K562 (cell line): ENCODE data around the gene NAGPA. TPM values are rescaled to one million over a fixed set of nuclear protein-coding genes. Genes with fewer than 3 reads are reported as not detected.

ENCODE experiments used
- ATAC-seq: fragments of 200-7000 bp; cut with Tn5 transposase; 3 replicates; pipeline ENCODE4 v1.9.1; 2020; ENCODE audit warnings: moderate library complexity
- BruUV-seq: library from RNA; stranded (reverse); fragments of 400-500 nt; replicated peaks from 2 replicates; lab custom pipeline; 2021; lab: Mats Ljungman, UMichigan
- CTCF ChIA-PET: fragments of 300-600 bp; formaldehyde crosslinking; extraction: SDS; loops from one replicate; lab custom pipeline; 2021; ENCODE audit warnings: low intra/inter-chr PET ratio; lab: Yijun Ruan, JAX
- POLR2A ChIA-PET: fragments of 300-600, 350-650 bp; sonication (Branson Sonifier 250); formaldehyde crosslinking; extraction: SDS; loops from one replicate; lab custom pipeline; 2021; ENCODE audit warnings: antibody characterized with exemption, inconsistent platforms; lab: Yijun Ruan, JAX
- DNase-seq, 4 experiments: peaks; one replicate each; pipeline versions ENCODE4 v3.0.0 to v3.0.0-alpha.2; 2011 to 2018; ENCODE audit warnings: low spot score in 3 of 4, mixed read lengths in 3 of 4; ENCODE audit errors: extremely low read depth in 1 of 4
- FAIRE-seq: peaks from 2 replicates; lab custom pipeline; 2011; peaks lifted over from hg19 to GRCh38; lab: Jason Lieb, UNC
- H2AFZ ChIP-seq: 2 replicates; pipeline ENCODE4 v1.6.0; 2011; ENCODE audit warnings: low read depth, low read length, control low read depth, inconsistent platforms
- H3K27ac ChIP-seq: fragments of 200-600 bp; 3 replicates; pipeline ENCODE4 v1.8.0; 2011; ENCODE audit warnings: low read depth, mild to moderate bottlenecking, control low read depth, inconsistent platforms, low read length, moderate library complexity, mixed read lengths; ENCODE audit errors: extremely low read depth
- H3K27me3 ChIP-seq, 2 experiments: fragments of 300-600 bp in 1 of 2; 2 replicates in 1 of 2; 3 replicates in 1 of 2; pipeline versions ENCODE4 v1.6.0 to v1.8.0; 2011; ENCODE audit warnings: inconsistent platforms in 2 of 2, low read length in 2 of 2, mild to moderate bottlenecking in 1 of 2, mixed read lengths in 1 of 2, moderate library complexity in 1 of 2; ENCODE audit not compliant: control insufficient read depth in 2 of 2, insufficient read depth in 2 of 2
- H3K36me3 ChIP-seq: fragments of 300-600 bp; 3 replicates; pipeline ENCODE4 v1.8.0; 2011; ENCODE audit warnings: mild to moderate bottlenecking, low read length, inconsistent platforms; ENCODE audit not compliant: control insufficient read depth, insufficient read depth
- H3K4me1 ChIP-seq, 2 experiments: fragments of 200-600 bp in 1 of 2; replicated peaks in 1 of 2; 2 replicates in 1 of 2; 3 replicates in 1 of 2; pipeline versions ENCODE4 v1.5.1 to v1.8.0; 2011; ENCODE audit warnings: inconsistent platforms in 2 of 2, low read length in 2 of 2, mild to moderate bottlenecking in 1 of 2, mixed read lengths in 1 of 2, moderate library complexity in 1 of 2; ENCODE audit not compliant: control insufficient read depth in 2 of 2, insufficient read depth in 2 of 2
- H3K4me2 ChIP-seq: 2 replicates; pipeline ENCODE4 v1.6.1; 2011; ENCODE audit warnings: low read length, control low read depth, inconsistent platforms, mixed read lengths; ENCODE audit not compliant: insufficient read depth
- H3K4me3 ChIP-seq: fragments of 200-600 bp; sonication (generic), shearing (Covaris generic); 2 replicates; pipeline ENCODE4 v1.5.1; 2016; ENCODE audit warnings: control low read depth, inconsistent platforms
- H3K79me2 ChIP-seq: fragments of 200-600 bp; 3 replicates; pipeline ENCODE4 v1.8.0; 2011; ENCODE audit warnings: low read length, inconsistent platforms; ENCODE audit not compliant: control insufficient read depth, insufficient read depth
- H3K9ac ChIP-seq, 2 experiments: 2 replicates each; pipeline versions ENCODE4 v1.6.0 to v1.6.1; 2011; ENCODE audit warnings: low read depth in 2 of 2, low read length in 2 of 2, control low read depth in 1 of 2, inconsistent platforms in 1 of 2, mild to moderate bottlenecking in 1 of 2, mixed read lengths in 1 of 2; ENCODE audit not compliant: insufficient read depth in 1 of 2
- H3K9me1 ChIP-seq: one replicate; pipeline ENCODE4 v1.6.0; 2011; ENCODE audit warnings: inconsistent platforms, mild to moderate bottlenecking, low read length, moderate library complexity; ENCODE audit not compliant: control insufficient read depth, insufficient read depth
- H3K9me3 ChIP-seq: replicated peaks from 2 replicates; pipeline ENCODE4 v1.5.1; 2011; ENCODE audit warnings: low read depth, low read length, inconsistent platforms; ENCODE audit not compliant: control insufficient read depth, insufficient read depth
- H4K20me1 ChIP-seq: replicated peaks from 2 replicates; pipeline ENCODE4 v1.6.1; 2011; ENCODE audit warnings: low read length, inconsistent platforms, mixed read lengths; ENCODE audit not compliant: control insufficient read depth, insufficient read depth
- C11orf30 ChIP-seq: fragments of 450-650 bp; IDR thresholded peaks from 2 replicates; pipeline ENCODE4 v1.6.1; 2016; ENCODE audit warnings: low read depth, mild to moderate bottlenecking
- CBFA2T3 ChIP-seq: fragments of 450-650 bp; IDR thresholded peaks from 2 replicates; pipeline ENCODE4 v1.6.1; 2017
- ETV6 ChIP-seq, 3 experiments: fragments of 150-350 bp in 1 of 3; sonication (generic) in 1 of 3; formaldehyde crosslinking in 1 of 3; IDR thresholded peaks; 2 replicates each; pipeline versions ENCODE4 v1.6.1 to v1.8.0; 2014 to 2022; ENCODE audit warnings: borderline replicate concordance in 2 of 3, low read depth in 2 of 3, antibody characterized with exemption in 1 of 3, low read length in 1 of 3, mild to moderate bottlenecking in 1 of 3, missing genetic modification reagents in 1 of 3
- MAFF ChIP-seq: IDR thresholded peaks from 2 replicates; pipeline ENCODE4 v1.6.1; 2012; ENCODE audit warnings: low read length, improper control_type of control experiment
- MAFG ChIP-seq: fragments of 450-650 bp; conservative IDR thresholded peaks from 2 replicates; pipeline ENCODE4 v1.6.1; 2016; ENCODE audit warnings: missing genetic modification characterization, missing compliant biosample characterization
- MAFK ChIP-seq: IDR thresholded peaks from 2 replicates; pipeline ENCODE4 v1.6.1; 2011; ENCODE audit warnings: low read length, improper control_type of control experiment
- MECOM ChIP-seq: fragments of 250-450 bp; sonication (Bioruptor Pico); IDR thresholded peaks from 2 replicates; pipeline ENCODE4 v1.8.0; 2022; ENCODE audit warnings: inconsistent platforms
- ZNF316 ChIP-seq: fragments of 450-650 bp; IDR thresholded peaks from 2 replicates; pipeline ENCODE4 v1.6.1; 2016
- WGBS: fragments of 100-300 bp; shearing (Covaris generic); methylation state at CpG from one replicate; pipeline ENCODE4 v1.1.6; 2016; ENCODE audit warnings: low coverage, mixed read lengths; ENCODE audit not compliant: insufficient coverage; ENCODE audit errors: missing lambda C conversion rate; 5-methylcytosine and 5-hydroxymethylcytosine counted together
- in situ Hi-C: fragments of 300-500 bp; cut with MboI; formaldehyde crosslinking; loops from 4 replicates; pipeline ENCODE4 v1.15.0; 2018; ENCODE audit warnings: inconsistent platforms, mixed read lengths
- intact Hi-C: fragments of 100-400 bp; cut with micrococcal nuclease; formaldehyde crosslinking; loops from 2 replicates; pipeline ENCODE4 v1.14.2; 2022
- polyA plus RNA-seq, 8 experiments: library from polyadenylated mRNA; depleted of rRNA in 4 of 8; stranded (reverse) in 5 of 8; unstranded in 3 of 8; fragments of >200 nt; fragmentation: Nextera tagmentation in 2 of 8; fragmentation: Illumina TruSeq in 1 of 8; extraction: Ambion mirVana in 2 of 8; extraction: Trizol in 1 of 8; gene quantifications; 2 replicates each; pipeline versions ENCODE4 v1.2.1 to v1.2.3, GENCODE V29; 2011 to 2014; ENCODE audit warnings: inconsistent platforms in 1 of 8, missing spikeins in 1 of 8
- total RNA-seq, 7 experiments: library from RNA; depleted of rRNA in 6 of 7; stranded (reverse); fragments of >200 nt in 6 of 7; fragmentation: Illumina TruSeq in 2 of 7; extraction: Trizol in 2 of 7; gene quantifications; 2 replicates each; pipeline versions ENCODE4 v1.2.1 to v1.2.3, GENCODE V29; 2011 to 2021; ENCODE audit warnings: low replicate concordance in 1 of 7

Gene NAGPA
- total and polyA plus RNA-seq, 9 of the 15 experiments (the other 6 are each of a cell fraction or from before 2014, with no cell fraction given): 0.15 to 12.7 (median 4.6) TPM

DNA sequence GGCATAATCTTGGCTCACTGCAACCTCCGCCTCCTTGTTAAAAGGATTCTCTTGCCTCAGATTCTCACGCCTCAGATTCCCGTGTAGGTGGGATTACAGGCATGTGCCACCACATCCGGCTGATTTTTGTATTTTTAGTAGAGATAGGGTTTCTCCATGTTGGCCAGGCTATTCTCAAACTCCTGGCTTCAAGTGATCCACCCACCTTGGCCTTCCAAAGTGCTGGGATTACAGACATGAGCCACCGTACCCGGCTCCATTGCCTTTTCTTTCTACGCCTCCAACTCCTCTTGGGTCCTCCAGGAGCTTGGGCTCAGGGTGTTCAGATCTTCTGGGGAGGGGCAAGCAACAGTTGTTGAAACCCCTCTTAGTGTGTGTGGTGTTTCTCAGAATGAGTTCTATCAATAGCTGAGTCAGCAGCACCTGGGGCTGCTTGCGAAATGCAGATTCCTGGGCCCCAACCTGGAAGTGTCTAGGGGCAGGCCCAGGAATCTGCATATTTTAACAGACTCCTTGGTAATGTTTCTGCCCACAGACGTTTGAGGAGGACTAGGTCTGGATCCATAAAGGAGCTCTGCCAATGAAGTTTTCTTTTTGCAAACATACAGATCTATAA is 44.2 kb downstream of the NAGPA start:
- Histone ChIP-seq H3K27me3 (peaks cover 23 to 36% of the 10 kb centered on the region in 2 experiments; a peak in 4 of 5 replicates), H3K27ac (no peak overlapping the region), H3K9me3 (no peaks in the 10 kb centered on the region), H3K36me3 (no peaks in the 10 kb centered on the region)
- 13% methylated on average over 9 of the region's 9 CpGs for WGBS
- POLR2A ChIA-PET: no interaction called here
- CTCF ChIA-PET: no interaction called here
- DNase-seq: peak in 1 of 4 experiments; percentile 38
- intact Hi-C loops: no loop called here
- TF ChIP-seq MAFF (peak; percentile 36; the same call in 1 of the 2 replicates), MAFG (tag) (peak; percentile 55), CBFA2T3 (peak; percentile 42), ETV6 (IDR thresholded peaks at IDR 0.05; ENCODE audit: borderline replicate concordance in 1 of 2, low read depth in 2 of 2, low read length in 1 of 2) (no peak), ETV6 (CRISPR knock-in tag; IDR thresholded peaks at IDR 0.05; ENCODE audit: borderline replicate concordance) (no peak), MAFK (0 out of 2 replicates have a peak, but pooled peaks have one; percentile 27), MECOM (CRISPR knock-in tag) (no peak), ZNF316 (peak; percentile 54; the same call in 1 of the 2 replicates), C11orf30 (peak; percentile 41; the same call in 1 of the 2 replicates)
- TF ChIP-seq, all 486 proteins: peak for 6
- no peaks in the 10 kb centered on the region for H3K9me1 ChIP-seq
- no TSS peak for BruUV-seq
- peaks cover 4% of the 10 kb centered on the region; the same call in 1 of the 2 replicates for H4K20me1 ChIP-seq
- H2AFZ ChIP-seq: no peak overlapping the region
- no peak overlapping the region for H3K4me2 ChIP-seq
- no peak for FAIRE-seq
- no peak for ATAC-seq
- no peak overlapping the region for H3K9ac ChIP-seq
- H3K4me1 ChIP-seq: peaks cover 0 to 15% of the 10 kb centered on the region in 2 experiments; a peak in 3 of 5 replicates
- in situ Hi-C loops: no loop called here
- H3K4me3 ChIP-seq: no peak overlapping the region
- no peaks in the 10 kb centered on the region for H3K79me2 ChIP-seq
